Spleen (tissue), 11 donors: ENCODE data around the gene AFDN. TPM values are rescaled to one million over a fixed set of nuclear protein-coding genes. Genes with fewer than 3 reads are reported as not detected.

Source experiments
- DNase-seq: peaks from one replicate; pipeline ENCODE4 v3.0.0-alpha.2; 2020
- H3K27ac ChIP-seq, 8 donors: fragments of 200-600 bp; sonication (generic) in 7 of 8; 1 replicate in 4 of 8; 2 replicates in 4 of 8; pipeline versions ENCODE4 v1.5.0 to v1.8.0; 2016 to 2021; ENCODE audit warnings: inconsistent platforms in 4 of 8, mild to moderate bottlenecking in 4 of 8, moderate library complexity in 1 of 8
- H3K27me3 ChIP-seq, 7 donors: fragments of 200-600 bp; sonication (generic) in 6 of 7; replicated peaks in 1 of 7; 1 replicate in 4 of 7; 2 replicates in 3 of 7; pipeline versions ENCODE4 v1.5.0 to v1.8.0; 2016 to 2021; ENCODE audit warnings: inconsistent platforms in 3 of 7, mild to moderate bottlenecking in 1 of 7
- H3K36me3 ChIP-seq, 6 donors: fragments of 200-600 bp; sonication (generic) in 5 of 6; 1 replicate in 4 of 6; 2 replicates in 2 of 6; pipeline versions ENCODE4 v1.5.0 to v1.8.0; 2016 to 2021; ENCODE audit warnings: inconsistent platforms in 2 of 6
- H3K4me1 ChIP-seq, 6 donors: fragments of 200-600 bp; sonication (generic) in 5 of 6; 1 replicate in 3 of 6; 2 replicates in 3 of 6; pipeline versions ENCODE4 v1.5.0 to v1.8.0; 2016 to 2021; ENCODE audit warnings: inconsistent platforms in 3 of 6
- H3K4me3 ChIP-seq, 8 donors: fragments of 200-600 bp; sonication (generic) in 7 of 8; 1 replicate in 4 of 8; 2 replicates in 4 of 8; pipeline versions ENCODE4 v1.5.0 to v1.8.0; 2016 to 2021; ENCODE audit warnings: inconsistent platforms in 4 of 8, mild to moderate bottlenecking in 4 of 8, moderate library complexity in 2 of 8
- H3K9me3 ChIP-seq, 8 donors: fragments of 200-600 bp; sonication (generic) in 7 of 8; 1 replicate in 4 of 8; 2 replicates in 4 of 8; pipeline versions ENCODE4 v1.5.0 to v1.8.0; 2016 to 2021; ENCODE audit warnings: inconsistent platforms in 4 of 8
- POLR2A ChIP-seq, 3 donors: fragments of 450-650 bp; IDR thresholded peaks; one replicate each; pipeline ENCODE4 v1.5.1; 2017; ENCODE audit warnings: antibody characterized with exemption in 3 of 3, mild to moderate bottlenecking in 1 of 3
- POLR2AphosphoS5 ChIP-seq, 3 donors: sonication (generic); formaldehyde crosslinking; IDR thresholded peaks; one replicate each; pipeline ENCODE4 v1.5.1; 2017; ENCODE audit warnings: antibody characterized with exemption in 3 of 3
- WGBS, 5 donors: extraction: QIAGEN DNeasy Blood & Tissue Kit in 3 of 5; methylation state at CpG; one replicate each; pipeline versions ENCODE4 v1.1.5 to v1.1.7; 2013 to 2018; 5-methylcytosine and 5-hydroxymethylcytosine counted together
- intact Hi-C: fragments of 100-400 bp; cut with DNase I; formaldehyde crosslinking; loops from one replicate; pipeline ENCODE4 v1.15.0; 2023; ENCODE audit warnings: low total_unique reads
- polyA plus RNA-seq, 3 donors: library from polyadenylated mRNA; stranded (reverse); fragments of 200-250 nt; gene quantifications; one replicate each; pipeline ENCODE4 v1.2.1, GENCODE V29; 2013
- total RNA-seq, 7 donors: library from RNA; depleted of rRNA in 3 of 7; stranded (reverse); fragments of >200 nt in 3 of 7; fragmentation: NEBNext Ultra II Directional in 4 of 7; extraction: Animal tissue kit (Norgen Biotek cat#: 25700) in 4 of 7; gene quantifications; one replicate each; pipeline versions ENCODE4 v1.1.0 to v1.2.1, GENCODE V29; 2016 to 2021
- TF ChIP-seq, protein P1 (sequence below), 11 experiments: fragments of 200-600 bp in 7 of 11; fragments of 450-650 bp in 4 of 11; sonication (generic) in 4 of 11; IDR thresholded peaks in 8 of 11; conservative IDR thresholded peaks in 3 of 11; 1 replicate in 7 of 11; 2 replicates in 4 of 11; pipeline versions ENCODE4 v1.4.0 to v1.8.0; 2016 to 2021; ENCODE audit warnings: antibody characterized with exemption in 11 of 11, inconsistent platforms in 4 of 11, mild to moderate bottlenecking in 1 of 11
- donor health status: healthy with polysubstance abuse.
- donor health status: DM: no; HTN: no; CAD: no; lungs with moderate emphysema.
- donor health status: DM: no; HTN: no; CAD: no.
- donor health status: Bipolar disorder and iron deficiency.
- donor health status: healthy.
- donor health status: DM: no; HTN: no; CAD: no.
- donor health status: DM: yes; HTN: yes; CAD: no.

The AFDN gene
- total and polyA plus RNA-seq, 10 donors, result 7.4 to 148 (median 102) TPM

DNA sequence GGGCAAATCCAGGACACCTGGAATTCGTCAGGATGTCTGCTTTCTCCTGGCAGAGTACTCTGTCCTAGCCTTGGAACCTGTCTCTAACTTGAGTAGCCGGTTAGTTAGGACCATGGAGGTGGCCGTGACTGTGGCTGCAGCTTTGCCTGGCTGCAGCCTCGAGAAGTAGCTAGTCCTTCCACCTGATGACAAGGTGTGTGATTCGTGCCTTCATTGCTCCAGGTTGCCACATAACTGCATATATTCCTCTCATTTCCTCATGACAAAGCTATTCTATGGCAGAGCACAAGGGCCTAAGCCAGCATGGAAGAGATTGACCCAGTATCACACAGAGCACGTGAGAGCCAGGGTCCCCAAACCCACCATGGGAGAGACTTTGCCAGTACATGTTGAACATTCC, 130.9 kb downstream of the AFDN start:
- H3K4me1 ChIP-seq, result peaks cover 0 to 3% (median 0%) of the 10 kb centered on the region in 6 donors
- DNase-seq, result no peak
- H3K36me3 ChIP-seq, result peaks cover 0 to 51% (median 1%) of the 10 kb centered on the region in 6 donors
- no peaks in the 10 kb centered on the region for H3K9me3 ChIP-seq
- intact Hi-C loops, result no loop called here
- H3K27ac ChIP-seq, result no peak overlapping the region
- H3K27me3 ChIP-seq, result no peaks in the 10 kb centered on the region
- WGBS, 5 donors, result 84 to 96% (median 89%) methylated on average over 6 of the region's 6 CpGs
- no peak overlapping the region for H3K4me3 ChIP-seq
- TF ChIP-seq POLR2A (IDR thresholded peaks at IDR 0.05), result no peak
- TF ChIP-seq, protein P1, sequence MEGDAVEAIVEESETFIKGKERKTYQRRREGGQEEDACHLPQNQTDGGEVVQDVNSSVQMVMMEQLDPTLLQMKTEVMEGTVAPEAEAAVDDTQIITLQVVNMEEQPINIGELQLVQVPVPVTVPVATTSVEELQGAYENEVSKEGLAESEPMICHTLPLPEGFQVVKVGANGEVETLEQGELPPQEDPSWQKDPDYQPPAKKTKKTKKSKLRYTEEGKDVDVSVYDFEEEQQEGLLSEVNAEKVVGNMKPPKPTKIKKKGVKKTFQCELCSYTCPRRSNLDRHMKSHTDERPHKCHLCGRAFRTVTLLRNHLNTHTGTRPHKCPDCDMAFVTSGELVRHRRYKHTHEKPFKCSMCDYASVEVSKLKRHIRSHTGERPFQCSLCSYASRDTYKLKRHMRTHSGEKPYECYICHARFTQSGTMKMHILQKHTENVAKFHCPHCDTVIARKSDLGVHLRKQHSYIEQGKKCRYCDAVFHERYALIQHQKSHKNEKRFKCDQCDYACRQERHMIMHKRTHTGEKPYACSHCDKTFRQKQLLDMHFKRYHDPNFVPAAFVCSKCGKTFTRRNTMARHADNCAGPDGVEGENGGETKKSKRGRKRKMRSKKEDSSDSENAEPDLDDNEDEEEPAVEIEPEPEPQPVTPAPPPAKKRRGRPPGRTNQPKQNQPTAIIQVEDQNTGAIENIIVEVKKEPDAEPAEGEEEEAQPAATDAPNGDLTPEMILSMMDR (IDR thresholded peaks at IDR 0.05 in 8 of 11, conservative IDR thresholded peaks at IDR 0.05 in 3 of 11), result no peak

DNA sequence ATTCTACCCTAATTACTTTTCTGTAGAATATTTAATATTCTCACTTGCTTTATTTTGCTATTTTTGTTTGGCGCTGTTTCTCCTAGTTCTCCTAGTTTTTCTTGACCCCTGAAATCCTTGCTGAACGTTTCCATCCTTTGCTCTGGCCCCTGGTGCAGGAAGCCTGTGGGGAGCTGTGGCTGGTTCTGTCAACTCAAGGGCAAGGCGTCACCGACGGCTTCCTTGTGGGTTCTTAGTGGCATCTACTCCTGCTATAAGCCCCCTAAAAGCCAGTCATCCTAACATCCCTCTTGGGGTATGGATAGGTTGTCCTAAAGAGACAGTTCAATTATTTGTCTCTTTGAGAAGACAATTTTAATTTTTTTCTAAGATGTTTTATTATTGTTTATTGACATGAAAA, 133.9 kb downstream of the AFDN start:
- Histone ChIP-seq H3K4me3 (no peak overlapping the region), H3K27ac (no peak overlapping the region), H3K9me3 (no peaks in the 10 kb centered on the region), H3K4me1 (peaks cover 0 to 16% (median 3%) of the 10 kb centered on the region in 6 donors), H3K36me3 (peaks cover 0 to 47% (median 7%) of the 10 kb centered on the region in 6 donors), H3K27me3 (no peaks in the 10 kb centered on the region)
- intact Hi-C loops, result no loop called here
- no peak for TF ChIP-seq POLR2A (IDR thresholded peaks at IDR 0.05)
- TF ChIP-seq, protein P1 (IDR thresholded peaks at IDR 0.05 in 8 of 11, conservative IDR thresholded peaks at IDR 0.05 in 3 of 11), result no peak
- no peak for TF ChIP-seq POLR2AphosphoS5 (IDR thresholded peaks at IDR 0.05)
- WGBS, 5 donors, result 68 to 80% (median 74%) methylated on average over 5 of the region's 5 CpGs
- no peak for DNase-seq

- 74 to 88% (median 81%) methylated on average over 5 of the region's 5 CpGs for WGBS, 5 donors
- peaks cover 0 to 16% (median 3%) of the 10 kb centered on the region in 6 donors for H3K4me1 ChIP-seq
- intact Hi-C loops, result no loop called here
Observed at GRCh38 chr6:167962711-167963110, 136.0 kb downstream of the AFDN start.

DNA sequence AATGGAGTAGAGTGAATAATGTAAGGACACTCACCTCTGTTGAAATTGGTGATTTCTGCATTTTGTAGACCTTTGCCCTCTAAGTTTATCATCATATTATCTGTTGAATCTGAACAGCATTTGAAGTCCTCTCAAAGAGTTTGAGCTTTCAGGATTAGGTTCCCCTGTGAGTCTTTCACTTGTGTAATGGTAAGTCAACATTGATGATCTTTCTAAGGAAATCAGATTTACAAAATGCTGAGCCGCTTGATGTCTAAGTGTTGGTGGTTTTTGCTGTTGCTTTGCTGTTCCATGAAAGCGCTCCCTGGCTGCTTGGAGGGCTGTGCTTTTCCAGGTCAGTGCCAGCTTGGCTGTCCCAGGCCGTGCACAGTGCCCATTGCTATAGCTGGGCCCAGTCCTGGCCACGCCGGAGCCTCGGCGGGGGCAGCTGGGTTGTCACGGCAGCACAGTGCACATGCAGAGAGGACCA, 136.9 kb downstream of the AFDN start:
- TF ChIP-seq POLR2A (IDR thresholded peaks at IDR 0.05) (no peak), POLR2AphosphoS5 (IDR thresholded peaks at IDR 0.05) (no peak)
- TF ChIP-seq, protein P1 (IDR thresholded peaks at IDR 0.05 in 8 of 11, conservative IDR thresholded peaks at IDR 0.05 in 3 of 11), result no peak
- 90 to 95% (median 93%) methylated on average over 8 of the region's 8 CpGs for WGBS, 5 donors
- intact Hi-C loops, result no loop called here
- Histone ChIP-seq H3K4me3 (no peak overlapping the region), H3K9me3 (no peaks in the 10 kb centered on the region), H3K27ac (no peak overlapping the region), H3K27me3 (no peaks in the 10 kb centered on the region), H3K4me1 (peaks cover 0 to 16% (median 3%) of the 10 kb centered on the region in 6 donors), H3K36me3 (peaks cover 0 to 56% (median 20%) of the 10 kb centered on the region in 6 donors)
- DNase-seq, result no peak

More at GRCh38 chr6:167962711-167963110, 136.0 kb downstream of the AFDN start:
- Histone ChIP-seq H3K27ac (no peak overlapping the region), H3K36me3 (peaks cover 0 to 49% (median 19%) of the 10 kb centered on the region in 6 donors), H3K4me3 (no peak overlapping the region), H3K27me3 (no peaks in the 10 kb centered on the region), H3K9me3 (no peaks in the 10 kb centered on the region)
- TF ChIP-seq POLR2A (IDR thresholded peaks at IDR 0.05) (no peak), POLR2AphosphoS5 (IDR thresholded peaks at IDR 0.05) (no peak)
- TF ChIP-seq, protein P1 (IDR thresholded peaks at IDR 0.05 in 8 of 11, conservative IDR thresholded peaks at IDR 0.05 in 3 of 11), result no peak
- no peak for DNase-seq
